IPS-18c (cell line): Measurements from ENCODE around the gene NAXD.
"Not testable (repeated sequence)": the region's sequence is repeated elsewhere in the genome, so short reads cannot be mapped to it uniquely, and the experiment has no call there.

Experiments used
- H3K4me3 ChIP-seq: 2 replicates; pipeline ENCODE4 v1.7.0; 2013; ENCODE audit warnings: low read depth, mild to moderate bottlenecking, low read length, moderate library complexity; ENCODE audit not compliant: insufficient read depth
- H3K9me3 ChIP-seq: one replicate; pipeline ENCODE4 v1.6.1; 2013; ENCODE audit warnings: mild to moderate bottlenecking, low read length, moderate library complexity; ENCODE audit not compliant: control insufficient read depth, insufficient read depth

The NAXD gene

DNA sequence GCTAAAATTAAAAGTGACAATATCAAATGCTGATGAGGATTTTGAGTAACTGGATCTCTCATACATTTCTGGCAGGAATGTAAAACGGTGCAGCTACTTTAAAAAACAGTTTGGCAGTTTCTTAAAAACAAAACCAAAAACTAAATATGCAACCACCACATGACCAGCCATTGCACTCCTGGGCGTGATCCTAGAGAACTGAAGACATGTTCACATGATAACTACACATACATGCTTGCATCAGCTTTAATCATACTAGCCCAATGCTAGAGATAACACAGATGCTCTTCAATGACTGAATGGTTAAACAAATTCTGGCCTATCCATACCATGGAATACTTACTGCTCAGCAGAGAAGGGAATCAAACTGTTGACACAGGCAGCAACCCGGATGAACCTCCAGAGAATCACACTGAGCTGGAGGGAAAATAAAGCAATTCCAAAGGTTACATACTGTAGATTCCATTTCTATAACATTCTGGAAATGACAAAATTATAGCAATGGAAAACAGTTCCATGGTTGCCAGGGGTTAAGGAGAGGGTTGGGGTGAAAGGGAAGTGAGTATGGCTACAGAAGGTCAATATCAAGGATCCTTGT is 25.5 kb upstream of the NAXD start:
- no peaks in the 10 kb centered on the region for H3K9me3 ChIP-seq
- H3K4me3 ChIP-seq: no peak overlapping the region

DNA sequence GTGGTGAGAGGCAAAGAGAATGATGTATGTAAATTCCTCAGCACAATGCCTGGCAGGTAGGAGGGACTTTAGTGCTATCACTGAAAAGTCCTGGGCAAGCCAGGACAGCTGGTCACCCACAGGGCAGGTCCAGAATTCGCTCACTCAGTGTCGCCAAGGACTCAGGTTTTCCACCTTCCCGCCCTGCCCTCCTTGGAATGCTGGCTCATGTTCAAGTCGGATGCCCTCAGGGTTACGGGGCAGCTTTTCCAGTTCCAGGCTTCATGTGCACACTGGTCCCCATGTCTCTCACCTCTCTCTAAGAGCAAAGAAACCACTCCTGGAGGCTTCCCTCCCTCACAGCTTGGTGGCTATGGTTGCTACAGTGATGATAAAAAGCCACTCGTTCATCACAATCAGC is 24.8 kb upstream of the NAXD start:
- no peaks in the 10 kb centered on the region for H3K9me3 ChIP-seq
- H3K4me3 ChIP-seq: no peak overlapping the region

DNA sequence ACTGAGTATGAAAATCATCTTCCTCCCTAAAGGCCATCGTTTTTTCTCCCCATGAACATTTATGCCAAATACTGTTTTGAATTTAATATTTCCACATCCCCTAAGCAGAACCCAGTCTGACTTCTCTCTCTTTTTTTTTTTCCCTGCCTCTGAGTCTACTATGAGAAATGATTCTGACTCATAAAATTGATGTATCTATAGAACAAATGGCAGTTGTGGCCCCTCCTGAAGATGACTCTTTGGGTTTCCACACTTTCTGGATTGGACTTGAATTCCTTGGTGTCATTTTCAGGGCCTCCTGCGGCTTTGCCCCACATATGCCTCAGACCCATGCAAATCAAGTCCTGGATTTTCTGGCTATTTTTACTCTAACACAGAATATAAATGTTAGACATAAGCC is 22.7 kb upstream of the NAXD start:
- Histone ChIP-seq H3K9me3 (no peaks in the 10 kb centered on the region), H3K4me3 (no peak overlapping the region)

DNA sequence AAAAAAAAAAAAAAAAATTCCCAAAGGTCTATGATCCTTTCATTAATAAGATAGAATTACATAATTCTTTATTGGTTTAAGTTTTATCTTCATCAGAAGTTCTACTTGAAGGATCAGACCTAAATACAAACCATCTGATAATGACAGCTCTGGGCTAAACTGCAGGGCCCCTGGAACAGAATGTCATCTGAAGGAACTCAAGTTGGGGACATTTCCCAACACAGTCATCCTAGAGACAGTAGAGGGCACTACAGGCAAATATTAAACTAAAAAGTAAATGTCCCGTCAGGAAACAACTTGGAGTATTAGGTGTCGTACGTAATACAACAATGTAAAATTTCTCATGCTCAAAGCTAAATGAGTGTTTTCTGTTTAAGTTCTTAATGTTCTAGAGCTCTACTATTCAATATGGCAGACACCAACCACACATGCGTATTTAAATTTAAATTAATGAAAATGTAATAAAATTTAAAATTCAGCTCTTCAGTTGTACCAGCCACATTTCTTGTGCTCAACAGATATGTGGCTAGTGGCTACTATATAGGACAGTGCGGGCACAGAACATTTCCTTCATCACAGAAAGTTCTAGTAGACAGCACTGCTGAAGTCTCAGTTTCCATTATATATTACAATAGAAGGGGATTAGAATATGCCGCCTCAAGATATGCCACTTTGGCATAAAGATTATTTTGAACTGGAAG is 21.8 kb upstream of the NAXD start:
- Histone ChIP-seq H3K9me3 (no peaks in the 10 kb centered on the region), H3K4me3 (no peak overlapping the region)

DNA sequence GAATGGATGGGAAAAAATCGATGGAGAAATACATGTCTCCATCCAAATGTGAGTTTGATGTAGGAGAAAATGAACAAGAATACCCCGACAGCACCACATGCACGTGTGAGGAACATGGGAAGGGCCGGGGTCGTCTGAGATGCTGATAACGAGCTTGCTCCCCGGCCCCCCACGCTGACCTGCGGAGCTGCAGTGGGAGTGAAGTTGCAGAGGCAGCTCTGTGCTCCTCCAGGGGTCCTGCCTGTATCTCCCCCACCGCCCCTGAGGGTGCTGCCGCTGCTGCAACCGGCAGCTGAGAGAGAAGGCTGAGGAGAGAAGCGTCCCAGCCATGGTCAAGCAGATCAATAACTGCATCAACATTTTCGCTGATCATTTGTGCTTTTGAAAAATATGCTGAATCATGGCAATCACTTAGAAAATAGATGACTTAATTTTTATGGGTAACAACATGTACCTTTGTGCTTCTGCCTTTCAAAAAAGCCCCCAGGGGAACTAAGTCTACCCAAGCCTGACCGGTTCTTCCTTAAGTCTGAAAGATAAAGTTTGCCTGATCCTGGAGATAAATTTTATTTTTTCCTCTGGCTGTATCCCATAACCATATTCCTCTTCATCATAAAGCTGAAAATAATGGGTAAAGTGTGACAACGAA is 18.2 kb upstream of the NAXD start:
- Histone ChIP-seq H3K9me3 (no peaks in the 10 kb centered on the region), H3K4me3 (no peak overlapping the region)

DNA sequence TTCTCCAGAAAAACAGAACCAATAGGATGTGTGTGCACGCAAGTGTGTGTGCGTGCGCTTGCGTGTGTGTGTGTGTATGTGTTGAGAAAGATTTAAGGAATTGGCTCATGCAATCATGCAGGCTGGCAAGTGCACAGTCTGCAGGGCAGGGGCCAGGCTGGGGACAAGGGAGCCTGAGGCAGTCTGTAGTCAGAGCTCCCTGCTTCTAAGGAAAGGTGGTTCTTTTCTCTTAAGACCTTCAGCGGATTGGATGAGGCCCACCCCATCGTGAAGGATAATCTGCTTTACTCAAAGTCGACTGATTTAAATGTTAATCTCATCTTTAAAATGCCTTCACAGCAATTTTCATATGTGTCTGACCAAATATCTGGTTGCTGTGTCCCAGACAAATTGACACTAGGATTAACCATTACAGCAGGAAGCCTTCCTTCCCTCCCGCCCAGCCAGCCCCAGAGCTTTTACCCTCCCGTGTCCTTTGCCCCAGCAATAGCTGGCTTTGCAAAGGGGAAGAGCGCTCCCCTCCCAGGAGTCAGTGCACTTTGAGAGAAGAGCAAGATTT is 15.0 kb upstream of the NAXD start:
- H3K4me3 ChIP-seq: no peak overlapping the region
- no peaks in the 10 kb centered on the region for H3K9me3 ChIP-seq

DNA sequence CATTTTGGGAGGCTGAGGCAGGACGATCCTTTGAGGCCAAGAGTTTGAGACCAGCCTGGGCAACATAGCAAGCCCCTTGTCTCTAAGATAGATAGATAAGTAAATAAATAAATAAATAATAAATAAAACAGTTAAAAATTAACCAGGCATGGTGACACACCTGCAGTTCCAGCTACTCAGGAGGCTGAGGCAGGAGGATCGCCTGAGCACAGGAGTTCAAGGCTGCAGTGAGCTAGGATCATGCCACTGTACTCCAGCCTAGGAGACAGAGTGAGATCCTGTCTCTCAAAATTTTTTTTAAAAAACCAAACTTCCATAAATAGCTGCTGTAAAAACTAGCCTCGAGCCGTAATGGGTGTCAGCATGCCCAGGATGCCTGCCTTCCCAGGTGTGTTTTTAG is 14.4 kb upstream of the NAXD start:
- Histone ChIP-seq H3K4me3 (no peak overlapping the region), H3K9me3 (no peaks in the 10 kb centered on the region)

DNA sequence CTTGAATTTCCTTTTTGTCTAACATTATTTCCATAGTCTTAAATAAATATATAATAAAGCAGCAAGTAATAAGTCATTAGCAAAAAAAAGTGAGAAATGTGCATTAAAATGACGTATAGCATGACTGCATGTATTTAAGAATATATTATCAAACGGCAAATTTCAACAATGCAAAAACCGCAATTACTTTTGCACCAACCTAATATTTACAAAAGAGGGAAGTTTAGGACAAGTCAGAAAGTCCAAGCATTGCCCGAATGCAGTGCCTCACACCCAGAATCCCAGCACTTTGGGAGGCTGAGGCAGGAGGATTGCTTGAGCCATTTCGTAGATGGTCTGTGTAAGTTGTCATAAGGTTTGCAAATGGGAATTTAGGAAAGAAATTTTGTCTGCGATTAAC is 10.2 kb upstream of the NAXD start:
- no peak overlapping the region for H3K4me3 ChIP-seq

DNA sequence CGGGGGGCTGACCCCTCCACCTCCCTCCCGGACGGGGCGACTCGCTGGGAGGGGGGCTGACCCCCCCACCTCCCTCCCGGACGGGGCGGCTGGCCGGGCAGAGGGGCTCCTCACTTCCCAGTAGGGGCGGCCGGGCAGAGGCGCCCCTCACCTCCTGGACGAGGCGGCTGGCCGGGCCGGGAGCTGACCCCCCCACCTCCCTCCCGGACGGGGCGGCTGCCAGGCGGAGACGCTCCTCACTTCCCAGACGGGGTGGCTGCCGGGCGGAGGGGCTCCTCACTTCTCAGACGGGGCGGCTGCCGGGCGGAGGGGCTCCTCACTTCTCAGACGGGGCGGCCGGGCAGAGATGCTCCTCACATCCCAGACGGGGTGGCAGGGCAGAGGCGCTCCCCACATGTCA is 9.1 kb upstream of the NAXD start:
- not testable (repeated sequence) for H3K9me3 ChIP-seq, H3K4me3 ChIP-seq

More for the DNA sequence above, 10.2 kb upstream of the NAXD start:
- H3K9me3 ChIP-seq: peaks cover 2% of the 10 kb centered on the region

DNA sequence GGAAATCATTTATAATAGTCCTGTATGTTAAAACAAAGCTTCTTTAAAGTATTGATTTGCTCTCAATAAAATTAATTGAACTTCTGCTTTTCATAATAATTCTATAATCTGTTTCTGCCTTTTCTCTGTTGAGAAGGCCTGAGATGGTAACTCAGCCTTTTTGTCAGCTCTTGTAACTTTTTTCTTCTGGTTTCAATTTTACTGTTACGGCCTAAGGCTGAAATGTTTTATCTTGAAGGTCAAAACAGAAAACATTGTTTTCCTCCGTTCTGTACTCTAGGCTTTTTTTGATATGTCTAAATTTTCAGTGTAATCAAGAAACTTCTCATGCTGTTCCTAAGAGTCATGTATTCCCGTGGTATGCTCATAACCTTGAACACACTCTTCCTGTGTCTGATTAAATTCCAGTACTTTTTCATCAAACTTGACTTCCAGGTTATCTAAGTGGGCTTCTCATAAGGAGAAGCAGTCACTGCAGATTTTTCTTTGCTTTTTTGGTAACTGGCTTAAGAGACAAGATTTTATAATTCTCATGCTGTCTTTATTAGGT is 7.6 kb upstream of the NAXD start:
- Histone ChIP-seq H3K9me3 (peaks cover 2% of the 10 kb centered on the region), H3K4me3 (no peak overlapping the region)

DNA sequence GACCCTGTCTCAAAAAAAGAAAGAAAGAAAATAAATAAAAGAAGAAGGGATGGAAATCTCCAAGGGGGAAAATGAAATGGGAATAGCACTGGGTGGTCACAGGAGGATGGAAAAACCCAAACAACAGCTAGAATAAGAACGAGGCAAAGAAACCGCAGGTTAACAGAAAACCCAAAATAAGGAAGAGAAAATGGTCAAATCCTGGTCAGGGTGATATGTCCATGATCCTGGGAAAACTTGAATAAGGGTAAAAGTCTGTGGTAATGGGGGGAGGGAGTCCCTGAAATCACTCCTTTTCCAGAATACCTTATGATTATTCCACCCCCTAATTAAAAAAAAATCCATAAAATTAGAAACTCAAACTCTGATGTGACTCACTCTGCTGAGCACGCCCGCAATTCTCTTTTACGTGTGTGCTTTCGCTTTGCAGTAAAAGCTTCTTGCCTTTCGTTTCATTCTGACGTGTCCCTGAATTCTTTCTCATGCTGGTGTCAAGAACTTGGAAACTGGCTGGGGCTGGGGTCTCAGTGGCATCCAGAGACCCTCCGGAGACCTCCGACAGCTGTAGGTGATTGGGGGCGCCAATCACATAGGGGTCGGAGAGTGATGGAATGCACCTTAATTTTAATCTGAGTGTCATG is 4.3 kb upstream of the NAXD start:
- Histone ChIP-seq H3K4me3 (no peak overlapping the region), H3K9me3 (peaks cover 6% of the 10 kb centered on the region)

DNA sequence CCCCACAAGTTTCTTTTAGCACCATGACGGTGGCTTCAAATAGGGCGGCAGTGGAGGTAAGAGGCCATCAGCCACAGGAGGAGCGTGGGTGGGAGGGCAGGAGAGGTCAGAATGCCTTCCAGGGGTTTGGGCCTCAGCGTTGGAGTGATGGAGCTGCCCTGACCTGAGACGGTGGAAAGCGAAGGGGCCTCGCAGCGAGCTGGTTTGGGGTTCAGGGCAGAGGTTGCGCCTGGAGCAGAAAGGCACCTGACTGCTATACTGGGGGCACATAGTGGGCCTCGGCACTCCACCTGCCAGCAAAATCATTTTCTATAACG is 382 bp upstream of the NAXD start:
- Histone ChIP-seq H3K4me3 (peak overlapping the region; percentile 89), H3K9me3 (peaks cover 4% of the 10 kb centered on the region)

DNA sequence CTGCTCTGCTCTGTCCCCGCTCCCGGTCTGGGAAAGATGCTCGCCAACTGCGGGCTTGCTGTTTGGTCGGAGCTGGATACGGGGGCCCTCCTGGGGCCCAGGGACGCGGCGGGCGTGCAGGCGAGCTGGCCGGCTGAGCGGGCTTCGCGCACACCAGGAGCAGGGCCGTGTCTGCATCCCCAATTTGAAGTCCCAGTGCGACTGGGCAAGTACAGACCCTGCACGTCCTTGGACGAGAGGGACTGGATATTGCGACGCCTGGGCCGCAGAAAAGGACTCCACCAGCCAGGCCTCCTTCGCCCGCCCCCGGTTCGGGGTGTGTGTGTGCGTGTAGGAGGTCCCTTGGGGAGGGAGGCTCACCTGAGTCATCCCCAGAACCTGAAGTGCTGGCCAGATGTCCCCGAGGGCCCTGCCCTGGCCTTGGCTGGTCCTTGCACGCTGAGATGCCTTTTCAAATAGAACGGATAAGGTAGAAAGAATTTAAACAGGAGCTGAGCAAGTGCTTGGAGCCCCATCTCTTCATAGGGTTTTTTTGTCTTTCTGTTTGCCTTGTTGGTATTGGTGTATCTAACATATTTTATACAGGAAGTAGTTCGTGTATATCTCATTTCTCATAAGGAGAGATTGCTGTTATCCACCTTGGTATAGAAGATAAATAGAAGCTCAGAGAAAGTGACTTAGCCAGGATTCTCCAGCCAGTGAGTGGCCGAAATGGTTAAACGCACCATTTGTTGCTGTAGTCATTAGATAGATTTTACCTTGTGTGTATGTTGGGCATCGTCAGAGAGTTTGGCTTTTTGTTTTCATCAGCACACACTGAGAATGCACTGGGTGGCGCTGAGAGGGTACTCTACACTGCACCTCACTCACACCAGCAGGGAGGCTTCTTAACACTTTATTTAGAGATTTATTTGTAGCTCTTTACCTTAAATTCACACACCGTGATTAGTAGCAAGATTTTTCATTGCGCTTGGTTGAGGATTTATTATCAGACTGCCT is 1.1 kb downstream of the NAXD start:
- peaks cover 4% of the 10 kb centered on the region for H3K9me3 ChIP-seq
- H3K4me3 ChIP-seq: peak overlapping the region; percentile 89

DNA sequence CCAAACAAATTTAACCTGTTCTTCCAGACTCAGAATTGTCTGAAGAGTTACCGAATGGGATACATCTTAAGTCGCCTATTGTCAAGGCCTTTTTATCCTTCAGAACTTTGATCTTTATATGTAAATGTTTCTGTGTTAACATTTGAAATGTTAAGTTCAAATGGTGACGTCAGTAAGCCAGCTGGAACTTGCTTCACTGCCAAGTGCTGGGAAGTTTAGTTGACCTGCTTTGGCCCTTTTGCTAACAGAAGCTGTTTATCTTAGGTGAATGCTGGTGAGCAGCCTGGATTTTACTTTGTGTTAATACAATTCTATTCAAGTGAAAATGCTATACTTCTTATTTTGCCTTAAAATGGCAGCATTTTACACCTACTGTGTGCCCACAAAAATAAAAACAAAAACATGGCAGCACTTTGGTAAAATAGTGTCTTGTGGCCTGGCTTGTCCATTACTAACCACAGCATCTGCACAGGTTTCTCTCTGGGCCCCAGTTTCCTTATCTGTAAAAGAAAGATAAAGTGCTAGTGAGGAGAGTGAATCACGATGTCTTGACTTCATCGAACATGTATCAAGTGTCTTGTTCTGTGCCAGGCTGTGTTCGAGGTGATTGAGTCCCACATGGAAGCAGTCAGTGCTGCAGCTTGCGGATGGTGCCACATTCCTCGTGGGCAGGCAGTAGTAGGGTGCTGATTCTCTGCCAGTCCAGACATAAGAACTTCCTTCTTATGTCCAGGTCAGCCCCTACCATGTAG is 2.2 kb downstream of the NAXD start:
- Histone ChIP-seq H3K9me3 (peaks cover 4% of the 10 kb centered on the region), H3K4me3 (no peak overlapping the region; the same call in 1 of the 2 replicates)

DNA sequence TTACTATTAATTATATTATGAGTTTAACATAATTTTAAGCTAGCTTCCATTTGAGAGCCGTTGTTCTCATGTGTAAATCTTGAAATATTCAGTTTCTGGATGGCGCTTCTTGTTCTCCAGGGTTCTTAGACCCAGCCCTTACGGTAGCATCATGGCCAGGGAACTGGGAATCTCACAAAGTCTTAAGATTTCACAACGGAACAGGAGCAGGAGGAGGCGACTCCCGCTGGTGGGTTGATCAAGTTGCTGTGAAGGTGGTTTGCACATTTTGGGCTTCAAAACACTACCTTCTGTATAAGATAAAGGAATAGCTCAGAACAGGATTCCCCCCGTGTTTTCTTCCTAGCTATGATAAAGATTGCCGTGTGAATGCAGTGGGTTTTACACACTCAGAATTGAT is 2.8 kb downstream of the NAXD start:
- H3K4me3 ChIP-seq: no peak overlapping the region
- peaks cover 4% of the 10 kb centered on the region for H3K9me3 ChIP-seq

DNA sequence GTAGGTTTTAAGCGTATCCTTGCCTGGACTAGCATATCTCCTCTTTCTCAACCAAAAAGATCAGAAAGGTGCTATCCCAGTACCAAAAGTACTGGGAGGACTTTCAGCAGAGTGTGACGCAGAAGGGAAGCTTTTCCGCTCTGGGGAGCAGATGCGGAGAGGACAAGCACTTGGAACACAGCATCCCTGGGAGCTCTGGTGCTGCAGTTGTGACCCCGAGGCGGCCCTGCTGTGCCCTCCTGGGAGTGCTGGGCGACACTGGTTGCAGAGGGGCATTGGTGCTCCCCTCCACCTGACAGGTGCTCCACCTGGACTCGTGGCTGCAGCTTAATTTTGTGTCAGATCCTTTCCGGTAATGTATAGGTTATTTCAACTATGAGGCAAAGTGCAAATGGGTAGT is 3.4 kb downstream of the NAXD start:
- no peak overlapping the region for H3K4me3 ChIP-seq
- H3K9me3 ChIP-seq: peaks cover 4% of the 10 kb centered on the region
